ENCODE data around the gene USP35. TPM values are rescaled to one million over a fixed set of nuclear protein-coding genes. Genes with fewer than 3 reads are reported as not detected.

Gene USP35
- total RNA-seq, 2 donors from 2014 or later, result 8.0 to 8.6 TPM

DNA sequence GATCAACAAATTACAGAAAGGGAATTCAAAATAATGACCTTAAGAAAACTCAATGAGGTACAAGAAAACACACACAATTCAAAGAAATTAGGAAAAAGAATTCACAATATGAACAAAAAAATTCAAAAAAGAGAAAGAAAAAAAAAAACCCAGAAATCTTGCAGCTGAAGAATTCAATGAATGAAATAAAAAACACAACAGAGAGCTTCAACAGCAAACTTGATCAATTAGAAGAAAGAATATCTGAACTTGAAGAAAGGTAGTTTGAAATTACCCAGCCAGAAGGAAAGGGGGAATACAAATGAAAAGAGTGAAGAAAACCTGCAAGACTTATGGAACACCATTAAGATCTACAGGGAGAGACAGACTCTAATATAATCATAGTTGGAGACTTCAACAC, 52.8 kb downstream of the USP35 start:
- Histone ChIP-seq H3K27me3 (no peaks in the 10 kb centered on the region), H3K27ac (no peak overlapping the region), H3K4me1 (no peaks in the 10 kb centered on the region), H3K4me3 (no peak overlapping the region), H3K36me3 (no peaks in the 10 kb centered on the region), H3K9me3 (peaks cover 0 to 11% of the 10 kb centered on the region in 2 donors)
- DNase-seq (ENCODE audit: low spot score), result no peak
- TF ChIP-seq, protein P1, sequence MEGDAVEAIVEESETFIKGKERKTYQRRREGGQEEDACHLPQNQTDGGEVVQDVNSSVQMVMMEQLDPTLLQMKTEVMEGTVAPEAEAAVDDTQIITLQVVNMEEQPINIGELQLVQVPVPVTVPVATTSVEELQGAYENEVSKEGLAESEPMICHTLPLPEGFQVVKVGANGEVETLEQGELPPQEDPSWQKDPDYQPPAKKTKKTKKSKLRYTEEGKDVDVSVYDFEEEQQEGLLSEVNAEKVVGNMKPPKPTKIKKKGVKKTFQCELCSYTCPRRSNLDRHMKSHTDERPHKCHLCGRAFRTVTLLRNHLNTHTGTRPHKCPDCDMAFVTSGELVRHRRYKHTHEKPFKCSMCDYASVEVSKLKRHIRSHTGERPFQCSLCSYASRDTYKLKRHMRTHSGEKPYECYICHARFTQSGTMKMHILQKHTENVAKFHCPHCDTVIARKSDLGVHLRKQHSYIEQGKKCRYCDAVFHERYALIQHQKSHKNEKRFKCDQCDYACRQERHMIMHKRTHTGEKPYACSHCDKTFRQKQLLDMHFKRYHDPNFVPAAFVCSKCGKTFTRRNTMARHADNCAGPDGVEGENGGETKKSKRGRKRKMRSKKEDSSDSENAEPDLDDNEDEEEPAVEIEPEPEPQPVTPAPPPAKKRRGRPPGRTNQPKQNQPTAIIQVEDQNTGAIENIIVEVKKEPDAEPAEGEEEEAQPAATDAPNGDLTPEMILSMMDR (IDR thresholded peaks at IDR 0.05), result no peak

DNA sequence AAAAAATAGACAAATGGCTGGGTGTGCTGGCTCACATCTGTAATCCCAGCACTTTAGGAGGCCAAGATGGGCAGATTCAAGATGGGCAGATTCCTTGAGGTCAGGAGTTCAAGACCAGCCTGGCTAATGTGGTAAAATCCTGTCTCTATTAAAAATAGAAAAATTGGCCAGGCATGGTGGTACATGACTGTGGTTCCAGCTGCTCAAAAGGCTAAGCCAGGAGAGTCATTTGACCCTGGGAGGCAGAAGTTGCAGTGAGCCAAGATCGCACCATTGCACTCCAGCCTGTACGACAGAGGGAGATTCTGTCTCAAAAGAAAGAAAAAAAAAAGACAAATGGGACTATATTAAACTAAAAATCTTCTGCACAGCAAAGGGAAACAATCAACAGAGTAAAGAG, 55.4 kb downstream of the USP35 start:
- TF ChIP-seq, protein P1 (IDR thresholded peaks at IDR 0.05), result no peak
- Histone ChIP-seq H3K9me3 (peaks cover 0 to 11% of the 10 kb centered on the region in 2 donors), H3K27ac (peak overlapping the region in 1 of 2 donors; percentile 17), H3K27me3 (no peaks in the 10 kb centered on the region), H3K4me1 (no peaks in the 10 kb centered on the region), H3K36me3 (peaks cover 5% of the 10 kb centered on the region), H3K4me3 (no peak overlapping the region)
- DNase-seq (ENCODE audit: low spot score), result no peak

DNA sequence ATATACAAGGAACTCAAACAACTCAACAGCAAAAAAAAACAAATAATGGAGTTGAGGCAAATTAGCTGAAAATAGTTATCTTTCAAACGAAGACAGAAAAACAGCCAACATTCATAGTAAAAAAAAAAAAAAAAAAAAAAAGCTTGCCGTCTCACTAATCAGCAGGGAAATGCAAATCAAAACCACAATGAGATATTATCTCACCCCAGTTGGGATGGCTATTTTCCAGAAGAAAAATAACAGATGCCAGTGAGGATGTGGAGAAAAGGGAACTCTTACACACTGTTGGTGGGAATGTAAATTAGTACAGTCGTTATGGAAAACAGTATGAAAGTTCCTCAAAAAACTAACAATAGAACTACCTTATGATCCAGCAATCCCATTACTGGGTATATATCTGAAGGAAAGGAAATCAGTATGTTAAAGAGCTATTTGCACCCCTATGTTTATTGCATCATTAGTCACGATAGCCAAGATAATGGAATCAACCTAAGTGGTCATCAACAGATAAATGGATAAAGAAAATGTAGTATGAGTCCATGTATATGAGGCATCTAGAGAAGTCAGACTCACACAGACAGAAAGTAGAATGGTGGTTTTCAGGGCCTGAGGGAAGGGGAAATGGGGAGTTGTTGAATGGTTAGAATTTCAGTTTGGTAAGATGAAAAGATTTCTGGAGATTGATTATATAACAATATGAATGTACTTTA, 56.0 kb downstream of the USP35 start:
- peak overlapping the region in 1 of 2 donors; percentile 17 for H3K27ac ChIP-seq

DNA sequence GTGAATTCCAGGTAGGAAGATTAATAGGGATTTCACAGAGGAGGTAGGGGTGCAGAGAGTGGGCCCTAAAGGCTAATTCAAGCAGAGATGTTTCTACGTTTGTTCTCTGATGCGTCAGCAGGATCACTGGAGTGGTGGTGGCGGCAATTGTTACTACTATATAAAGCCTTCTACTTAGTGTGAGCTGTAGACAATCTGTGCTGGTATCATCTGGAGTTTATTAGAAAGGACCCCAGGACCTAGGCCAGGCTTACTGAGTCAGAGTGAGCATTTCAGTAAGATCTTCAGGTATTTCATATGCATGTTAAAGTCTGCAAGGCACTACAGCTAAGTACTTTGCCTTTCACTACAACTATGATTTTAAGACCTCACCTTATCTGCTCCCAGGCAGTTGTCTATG, 59.5 kb downstream of the USP35 start:
- peaks cover 0 to 23% of the 10 kb centered on the region in 2 donors for H3K4me1 ChIP-seq
- DNase-seq (ENCODE audit: low spot score), result no peak
- peaks cover 10% of the 10 kb centered on the region for H3K36me3 ChIP-seq
- TF ChIP-seq, protein P1 (IDR thresholded peaks at IDR 0.05), result no peak
- no peak overlapping the region for H3K4me3 ChIP-seq
- no peak overlapping the region for H3K27ac ChIP-seq
- H3K27me3 ChIP-seq, result no peaks in the 10 kb centered on the region
- no peaks in the 10 kb centered on the region for H3K9me3 ChIP-seq

More for the DNA sequence above, 56.0 kb downstream of the USP35 start:
- Histone ChIP-seq H3K27me3 (no peaks in the 10 kb centered on the region), H3K4me1 (no peaks in the 10 kb centered on the region), H3K4me3 (no peak overlapping the region), H3K36me3 (peaks cover 6% of the 10 kb centered on the region), H3K9me3 (peaks cover 0 to 11% of the 10 kb centered on the region in 2 donors)
- DNase-seq (ENCODE audit: low spot score), result no peak
- TF ChIP-seq, protein P1 (IDR thresholded peaks at IDR 0.05), result no peak

DNA sequence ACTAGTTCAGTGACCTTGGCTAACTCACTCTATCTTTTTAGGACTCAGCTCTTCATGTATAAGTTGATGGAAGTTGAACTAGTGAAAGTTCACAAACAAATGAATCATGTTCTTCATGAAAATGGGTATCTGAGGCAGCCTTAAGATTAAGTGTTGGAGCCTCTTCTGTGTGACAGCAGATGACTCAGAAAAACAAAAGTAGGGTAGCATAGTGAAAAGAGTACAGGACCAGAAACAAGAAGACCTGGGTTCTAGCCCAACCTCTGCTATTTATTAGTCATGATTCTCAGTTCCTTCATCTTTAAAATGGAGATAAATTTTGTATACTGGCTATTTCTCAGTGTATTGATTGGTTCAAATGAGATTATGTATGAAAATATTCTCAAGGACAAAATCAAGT, 60.2 kb downstream of the USP35 start:
- TF ChIP-seq, protein P1 (IDR thresholded peaks at IDR 0.05), result no peak
- Histone ChIP-seq H3K4me1 (peaks cover 0 to 23% of the 10 kb centered on the region in 2 donors), H3K27me3 (no peaks in the 10 kb centered on the region), H3K36me3 (peaks cover 10% of the 10 kb centered on the region), H3K27ac (no peak overlapping the region), H3K9me3 (no peaks in the 10 kb centered on the region), H3K4me3 (no peak overlapping the region)
- DNase-seq (ENCODE audit: low spot score), result no peak

DNA sequence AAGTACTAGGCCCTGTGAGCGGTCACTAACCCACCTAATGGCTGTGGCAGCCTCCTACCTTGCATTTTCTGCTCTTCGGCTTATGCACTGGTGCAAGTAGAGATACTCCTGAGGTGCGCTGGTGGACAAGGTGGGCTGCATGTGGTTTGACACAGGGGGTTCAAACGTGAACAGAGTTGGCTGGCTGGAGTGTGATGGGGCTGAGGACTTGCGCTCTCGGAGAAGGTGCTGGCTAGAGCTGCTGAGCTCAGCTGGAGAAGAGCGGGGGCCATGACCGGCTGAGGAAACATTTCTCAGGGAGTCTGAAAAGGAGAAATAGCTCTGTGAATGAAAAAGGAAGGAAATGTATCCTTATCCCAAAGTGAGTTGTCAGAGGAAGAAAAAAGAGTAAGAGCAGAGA, 61.4 kb downstream of the USP35 start:
- Histone ChIP-seq H3K4me1 (peaks cover 0 to 23% of the 10 kb centered on the region in 2 donors), H3K4me3 (no peak overlapping the region), H3K27ac (peak overlapping the region in 1 of 2 donors; percentile 29), H3K36me3 (peaks cover 10% of the 10 kb centered on the region), H3K9me3 (no peaks in the 10 kb centered on the region), H3K27me3 (no peaks in the 10 kb centered on the region)
- TF ChIP-seq, protein P1 (IDR thresholded peaks at IDR 0.05), result no peak
- no peak for DNase-seq (ENCODE audit: low spot score)
